Duodenal mucosa (tissue), 2 donors: ENCODE results near the gene KIF20B.

Experiments
- H3K27ac ChIP-seq: one replicate; pipeline ENCODE4 v1.7.0; 2013; ENCODE audit warnings: low read depth, low read length
- H3K27me3 ChIP-seq, 2 donors: one replicate each; pipeline ENCODE4 v1.7.0; 2013; ENCODE audit warnings: low read length in 2 of 2, control low read depth in 1 of 2; ENCODE audit not compliant: insufficient read depth in 2 of 2, control insufficient read depth in 1 of 2
- H3K36me3 ChIP-seq, 2 donors: one replicate each; pipeline ENCODE4 v1.7.0; 2013; ENCODE audit warnings: low read length in 2 of 2, control low read depth in 1 of 2; ENCODE audit not compliant: insufficient read depth in 2 of 2, control insufficient read depth in 1 of 2
- H3K4me1 ChIP-seq, 2 donors: one replicate each; pipeline ENCODE4 v1.7.0; 2013; ENCODE audit warnings: low read length in 2 of 2, control low read depth in 1 of 2; ENCODE audit not compliant: insufficient read depth in 2 of 2, control insufficient read depth in 1 of 2
- H3K4me3 ChIP-seq, 2 donors: one replicate each; pipeline ENCODE4 v1.7.0; 2013; ENCODE audit warnings: low read length in 2 of 2, low read depth in 1 of 2
- H3K9ac ChIP-seq, 2 donors: one replicate each; pipeline ENCODE4 v1.7.0; 2013; ENCODE audit warnings: low read length in 2 of 2, low read depth in 1 of 2
- H3K9me3 ChIP-seq, 2 donors: one replicate each; pipeline ENCODE4 v1.7.0; 2013; ENCODE audit warnings: low read length in 2 of 2, control low read depth in 1 of 2; ENCODE audit not compliant: control insufficient read depth in 1 of 2

KIF20B gene, protein sequence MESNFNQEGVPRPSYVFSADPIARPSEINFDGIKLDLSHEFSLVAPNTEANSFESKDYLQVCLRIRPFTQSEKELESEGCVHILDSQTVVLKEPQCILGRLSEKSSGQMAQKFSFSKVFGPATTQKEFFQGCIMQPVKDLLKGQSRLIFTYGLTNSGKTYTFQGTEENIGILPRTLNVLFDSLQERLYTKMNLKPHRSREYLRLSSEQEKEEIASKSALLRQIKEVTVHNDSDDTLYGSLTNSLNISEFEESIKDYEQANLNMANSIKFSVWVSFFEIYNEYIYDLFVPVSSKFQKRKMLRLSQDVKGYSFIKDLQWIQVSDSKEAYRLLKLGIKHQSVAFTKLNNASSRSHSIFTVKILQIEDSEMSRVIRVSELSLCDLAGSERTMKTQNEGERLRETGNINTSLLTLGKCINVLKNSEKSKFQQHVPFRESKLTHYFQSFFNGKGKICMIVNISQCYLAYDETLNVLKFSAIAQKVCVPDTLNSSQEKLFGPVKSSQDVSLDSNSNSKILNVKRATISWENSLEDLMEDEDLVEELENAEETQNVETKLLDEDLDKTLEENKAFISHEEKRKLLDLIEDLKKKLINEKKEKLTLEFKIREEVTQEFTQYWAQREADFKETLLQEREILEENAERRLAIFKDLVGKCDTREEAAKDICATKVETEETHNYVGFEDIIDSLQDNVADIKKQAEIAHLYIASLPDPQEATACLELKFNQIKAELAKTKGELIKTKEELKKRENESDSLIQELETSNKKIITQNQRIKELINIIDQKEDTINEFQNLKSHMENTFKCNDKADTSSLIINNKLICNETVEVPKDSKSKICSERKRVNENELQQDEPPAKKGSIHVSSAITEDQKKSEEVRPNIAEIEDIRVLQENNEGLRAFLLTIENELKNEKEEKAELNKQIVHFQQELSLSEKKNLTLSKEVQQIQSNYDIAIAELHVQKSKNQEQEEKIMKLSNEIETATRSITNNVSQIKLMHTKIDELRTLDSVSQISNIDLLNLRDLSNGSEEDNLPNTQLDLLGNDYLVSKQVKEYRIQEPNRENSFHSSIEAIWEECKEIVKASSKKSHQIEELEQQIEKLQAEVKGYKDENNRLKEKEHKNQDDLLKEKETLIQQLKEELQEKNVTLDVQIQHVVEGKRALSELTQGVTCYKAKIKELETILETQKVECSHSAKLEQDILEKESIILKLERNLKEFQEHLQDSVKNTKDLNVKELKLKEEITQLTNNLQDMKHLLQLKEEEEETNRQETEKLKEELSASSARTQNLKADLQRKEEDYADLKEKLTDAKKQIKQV (N-terminal part only)

DNA sequence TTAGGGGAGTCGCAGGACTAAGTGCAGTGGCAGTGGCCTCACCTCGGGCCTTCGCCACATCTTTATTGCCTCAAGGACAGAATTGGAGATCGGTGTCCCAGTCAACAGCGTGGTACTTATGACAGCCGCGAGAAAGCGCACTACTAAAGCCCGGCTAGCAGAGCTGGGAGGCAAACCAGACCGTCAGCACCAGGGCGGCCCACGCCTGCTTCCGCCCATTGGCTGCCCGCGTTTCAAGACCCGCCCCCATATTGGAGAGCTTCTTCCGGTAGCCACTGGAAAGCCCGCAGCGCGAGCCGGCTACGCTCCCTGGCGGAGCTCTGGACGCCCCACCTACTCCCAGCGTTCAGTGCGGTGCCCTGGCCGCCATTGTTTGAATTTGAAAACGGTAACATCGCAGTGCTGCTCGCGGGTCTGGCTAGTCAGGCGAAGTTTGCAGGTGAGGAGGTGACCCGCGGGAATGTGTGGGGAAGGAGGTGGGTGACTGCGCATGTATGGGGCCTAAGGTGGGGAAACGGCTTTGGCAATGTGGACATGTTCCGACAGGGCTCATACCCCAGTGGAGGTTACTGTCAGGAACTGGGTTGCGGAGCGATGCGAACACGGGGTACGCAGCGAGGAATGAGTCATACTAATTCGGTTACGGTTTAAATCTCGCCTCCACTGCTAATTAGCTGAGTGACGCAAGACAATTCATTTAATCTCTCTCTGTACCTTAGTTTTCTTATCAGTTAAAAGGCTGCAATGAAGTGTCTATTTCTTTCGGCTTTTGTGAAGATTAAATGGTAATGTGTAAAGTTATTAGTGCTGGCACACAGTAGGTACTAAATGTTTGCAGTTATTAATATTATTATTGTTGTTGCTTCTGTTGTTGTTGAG lies at the start of gene KIF20B:
Gene KIF20B (plus strand): TSS at position 349 of the 879 bp plus-strand sequence. CDS start 3,705 bp downstream, outside the sequence.
- peak within 1 kb of the TSS; percentile 91 to 99 for H3K4me3 ChIP-seq
- no peaks in the 10 kb centered on the region for H3K9me3 ChIP-seq
- peak within 1 kb of the TSS; percentile 73 to 96 for H3K9ac ChIP-seq
- no peaks in the 10 kb centered on the region for H3K27me3 ChIP-seq
- H3K27ac ChIP-seq, result peak within 1 kb of the TSS; percentile 63
- H3K4me1 ChIP-seq, result peaks cover 5 to 7% of the 10 kb centered on the region in 2 donors
- H3K36me3 ChIP-seq, result no peaks in the 10 kb centered on the region

DNA sequence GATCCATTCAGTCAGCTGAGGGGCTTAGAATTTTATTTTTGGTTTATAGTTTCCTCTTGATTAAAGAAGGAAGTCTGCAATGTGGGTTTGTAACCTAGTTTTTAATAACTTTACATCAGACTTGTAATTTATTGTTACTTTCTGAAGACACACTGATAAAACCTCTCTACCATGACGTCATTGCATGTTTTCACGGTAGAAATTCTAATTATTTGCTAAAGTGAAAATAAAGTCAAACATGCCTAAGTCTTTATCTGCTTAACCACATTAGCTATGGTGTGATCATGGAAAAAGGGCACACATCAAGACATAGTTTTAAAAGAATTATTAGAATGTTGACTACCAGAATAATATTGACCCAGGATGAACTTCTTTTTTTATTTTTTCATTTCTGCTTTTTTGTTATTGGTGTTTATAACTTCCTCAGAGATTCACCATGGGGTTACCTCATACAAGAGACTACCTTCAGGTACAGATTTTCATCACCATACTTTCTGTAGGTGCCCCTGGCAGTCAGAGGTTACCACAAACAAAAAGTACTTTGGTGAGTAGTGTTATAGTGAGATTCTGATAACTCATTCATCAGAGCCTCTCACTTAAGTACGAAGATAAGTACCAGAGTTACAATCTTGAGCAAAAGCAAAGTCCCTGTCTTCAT lies 49.3 kb upstream of the KIF20B start:
- Histone ChIP-seq H3K4me1 (peaks cover 4 to 5% of the 10 kb centered on the region in 2 donors), H3K27me3 (no peaks in the 10 kb centered on the region), H3K9me3 (peaks cover 5 to 10% of the 10 kb centered on the region in 2 donors), H3K4me3 (no peak overlapping the region), H3K9ac (no peak overlapping the region), H3K27ac (no peak overlapping the region), H3K36me3 (no peaks in the 10 kb centered on the region)

DNA sequence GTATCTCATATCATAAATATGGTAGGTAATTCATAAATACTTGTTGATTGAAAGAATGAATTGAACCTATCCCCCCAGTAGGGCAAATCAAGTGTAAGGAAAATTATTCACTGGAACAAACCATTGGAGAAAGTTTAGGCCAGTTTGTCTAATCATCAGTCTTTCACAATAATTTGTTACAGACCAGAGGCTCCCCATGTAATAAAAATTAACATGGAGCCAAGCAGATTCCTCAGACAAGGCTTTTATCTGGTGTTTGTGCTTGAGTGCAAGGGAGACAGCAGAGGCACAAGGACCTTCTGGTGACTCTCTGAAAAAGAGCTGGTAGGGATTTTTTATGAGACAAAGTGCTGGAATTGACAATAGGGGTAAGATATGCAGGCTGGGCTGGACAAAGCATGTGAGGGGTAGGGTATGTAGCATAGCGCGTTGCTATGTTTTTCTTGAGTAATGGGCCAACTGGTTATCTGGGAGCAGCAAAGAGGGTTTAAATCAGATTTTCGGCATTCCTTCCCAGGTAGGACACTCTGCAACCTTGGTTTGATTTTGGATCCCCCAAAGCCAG lies 48.5 kb upstream of the KIF20B start:
- no peak overlapping the region for H3K27ac ChIP-seq
- no peak overlapping the region for H3K4me3 ChIP-seq
- no peaks in the 10 kb centered on the region for H3K27me3 ChIP-seq
- H3K36me3 ChIP-seq, result no peaks in the 10 kb centered on the region
- peaks cover 5 to 14% of the 10 kb centered on the region in 2 donors for H3K9me3 ChIP-seq
- H3K4me1 ChIP-seq, result no peaks in the 10 kb centered on the region
- H3K9ac ChIP-seq, result no peak overlapping the region

DNA sequence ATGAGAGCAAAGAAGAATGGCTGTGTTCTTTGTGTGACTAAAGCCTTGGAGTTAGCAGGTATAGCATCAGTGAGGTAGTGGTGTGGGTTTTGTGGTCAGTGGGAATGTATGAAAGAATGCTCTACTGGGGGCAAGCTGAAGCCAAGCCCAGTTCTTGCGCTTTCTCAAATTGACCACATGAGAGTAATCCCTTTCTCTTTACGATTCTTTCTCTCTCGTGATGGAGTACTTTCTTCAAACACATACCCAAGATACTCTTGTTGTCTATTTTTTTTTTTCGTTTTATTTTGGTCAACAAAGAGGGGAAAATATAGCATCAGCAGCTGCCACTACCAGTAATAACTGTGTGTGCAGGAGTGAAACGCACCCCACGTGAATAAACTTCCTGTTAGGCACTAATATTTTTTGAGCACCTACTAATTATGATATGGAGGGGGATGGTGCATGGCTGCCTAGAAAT lies 48.0 kb upstream of the KIF20B start:
- Histone ChIP-seq H3K27ac (no peak overlapping the region), H3K9me3 (peaks cover 5 to 14% of the 10 kb centered on the region in 2 donors), H3K4me1 (no peaks in the 10 kb centered on the region), H3K27me3 (no peaks in the 10 kb centered on the region), H3K36me3 (no peaks in the 10 kb centered on the region), H3K4me3 (no peak overlapping the region), H3K9ac (no peak overlapping the region)

DNA sequence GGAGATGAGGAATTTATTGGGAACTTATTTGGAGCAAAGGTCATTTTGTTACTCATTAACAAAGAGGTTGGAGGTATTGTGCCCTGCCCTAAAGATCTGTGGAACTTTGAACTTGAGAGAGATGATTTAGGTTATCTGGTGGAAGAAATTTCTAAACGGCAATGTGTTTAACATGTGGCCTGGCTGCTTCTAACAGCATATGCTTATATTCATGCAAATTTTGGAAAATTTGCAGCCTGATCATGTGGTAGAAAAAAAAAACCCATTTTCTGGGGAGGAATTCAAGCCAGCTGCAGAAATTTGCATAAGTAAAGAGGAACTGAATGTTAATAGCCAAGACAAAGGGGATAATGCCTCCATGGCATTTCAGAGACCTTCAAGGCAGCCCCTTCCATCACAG lies 45.7 kb upstream of the KIF20B start:
- no peak overlapping the region for H3K27ac ChIP-seq
- no peaks in the 10 kb centered on the region for H3K36me3 ChIP-seq
- no peaks in the 10 kb centered on the region for H3K27me3 ChIP-seq
- no peak overlapping the region for H3K4me3 ChIP-seq
- H3K9me3 ChIP-seq, result peaks cover 5 to 14% of the 10 kb centered on the region in 2 donors
- no peaks in the 10 kb centered on the region for H3K4me1 ChIP-seq
- H3K9ac ChIP-seq, result no peak overlapping the region

DNA sequence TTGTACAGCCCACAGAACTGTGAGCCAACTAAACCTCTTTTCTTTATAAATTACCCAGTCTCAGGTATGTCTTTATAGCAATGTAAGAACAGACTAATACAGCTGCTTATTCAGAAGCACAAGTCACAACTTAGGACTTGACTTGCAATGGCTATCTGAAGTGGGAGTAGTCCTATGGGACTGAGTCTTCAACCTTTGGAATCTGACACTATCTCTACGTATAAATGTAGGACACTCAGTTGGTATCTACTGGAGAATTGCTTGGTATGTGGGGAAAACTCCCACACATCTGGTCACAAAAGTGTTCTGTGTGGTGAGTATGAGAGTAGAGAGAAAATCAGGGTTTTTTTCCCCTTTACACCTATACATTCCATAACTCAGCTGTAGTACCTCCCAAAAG lies 44.1 kb upstream of the KIF20B start:
- Histone ChIP-seq H3K27ac (no peak overlapping the region), H3K9me3 (peaks cover 5 to 14% of the 10 kb centered on the region in 2 donors), H3K36me3 (no peaks in the 10 kb centered on the region), H3K9ac (no peak overlapping the region), H3K4me1 (no peaks in the 10 kb centered on the region), H3K27me3 (no peaks in the 10 kb centered on the region), H3K4me3 (no peak overlapping the region)

DNA sequence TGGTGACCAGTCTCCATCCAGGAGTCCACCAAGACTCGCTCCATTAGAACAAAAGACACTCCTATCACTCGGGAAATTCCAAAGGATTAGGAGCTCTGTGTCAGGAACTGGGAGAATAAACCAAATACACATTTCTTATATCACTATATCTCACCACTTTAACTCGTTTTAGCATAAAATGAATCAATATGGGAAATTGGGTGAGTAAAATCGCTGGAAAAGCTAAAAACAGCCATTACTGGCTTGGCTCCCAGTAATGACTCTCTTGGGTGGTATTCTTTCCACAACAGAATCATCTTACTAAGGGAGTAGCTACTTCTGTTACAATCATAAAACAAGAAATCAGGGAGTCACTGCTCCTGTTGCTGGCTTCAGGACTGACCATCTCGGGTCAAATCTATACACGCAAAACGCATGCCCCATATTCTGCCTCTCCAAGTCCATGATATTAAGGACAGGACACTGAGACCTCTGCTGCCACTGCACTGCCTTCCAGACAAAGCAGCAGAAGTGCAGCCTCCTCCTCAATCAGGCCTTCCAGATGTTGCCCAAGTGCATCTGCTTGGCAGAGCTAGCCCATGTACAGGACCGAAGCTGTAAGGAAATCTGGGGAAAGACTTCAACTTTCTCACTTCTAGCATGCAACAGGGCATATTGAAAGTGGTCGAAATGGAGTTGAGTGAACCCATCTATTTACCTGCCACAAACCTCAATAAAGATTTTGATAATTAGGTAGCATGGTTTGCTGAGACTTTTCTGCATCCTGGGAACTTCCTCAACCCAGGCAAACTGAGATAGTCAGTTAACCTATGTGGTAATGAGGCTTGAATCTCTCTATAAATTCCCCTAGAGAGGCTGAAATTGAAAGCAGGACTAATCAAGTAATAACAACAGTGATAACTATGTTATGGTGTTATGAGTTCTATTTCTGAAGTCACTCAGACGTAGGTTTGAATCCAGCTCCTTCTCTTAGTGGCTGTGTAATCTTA lies 42.0 kb upstream of the KIF20B start:
- Histone ChIP-seq H3K9me3 (peaks cover 5 to 14% of the 10 kb centered on the region in 2 donors), H3K9ac (no peak overlapping the region), H3K4me1 (no peaks in the 10 kb centered on the region), H3K36me3 (no peaks in the 10 kb centered on the region), H3K27me3 (no peaks in the 10 kb centered on the region), H3K4me3 (no peak overlapping the region), H3K27ac (no peak overlapping the region)

DNA sequence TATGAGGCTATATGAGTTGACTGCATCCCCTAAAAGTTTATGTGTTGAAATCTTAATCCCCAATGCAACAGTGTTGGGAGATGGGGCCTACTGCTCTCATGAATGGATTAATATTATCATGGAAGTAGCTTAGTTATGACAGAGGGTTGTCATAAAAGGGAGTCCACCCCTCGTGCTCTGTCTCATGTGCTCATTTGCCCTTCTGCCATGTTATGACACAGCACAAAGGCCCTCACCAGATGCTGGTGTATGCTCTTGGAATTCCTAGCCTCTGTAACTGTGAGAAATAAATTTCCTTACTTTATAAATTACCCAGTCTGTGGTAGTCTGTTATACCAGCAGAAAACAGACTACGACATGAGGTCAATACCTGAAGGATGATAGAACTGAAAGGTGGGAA lies 38.8 kb upstream of the KIF20B start:
- H3K4me1 ChIP-seq, result no peaks in the 10 kb centered on the region
- no peaks in the 10 kb centered on the region for H3K27me3 ChIP-seq
- H3K9ac ChIP-seq, result no peak overlapping the region
- no peaks in the 10 kb centered on the region for H3K36me3 ChIP-seq
- H3K9me3 ChIP-seq, result peaks cover 0 to under 1% of the 10 kb centered on the region in 2 donors
- H3K27ac ChIP-seq, result no peak overlapping the region
- no peak overlapping the region for H3K4me3 ChIP-seq
